Fibroblast of skin of right biceps (primary cell): Measurements from ENCODE around the gene KCNH5.
A peak's percentile ranks its signal among the peaks of the same experiment; 100 is the strongest.

Experiments used
- DNase-seq: peaks from one replicate; pipeline ENCODE4 v3.0.0-alpha.2; 2013

The KCNH5 gene

DNA sequence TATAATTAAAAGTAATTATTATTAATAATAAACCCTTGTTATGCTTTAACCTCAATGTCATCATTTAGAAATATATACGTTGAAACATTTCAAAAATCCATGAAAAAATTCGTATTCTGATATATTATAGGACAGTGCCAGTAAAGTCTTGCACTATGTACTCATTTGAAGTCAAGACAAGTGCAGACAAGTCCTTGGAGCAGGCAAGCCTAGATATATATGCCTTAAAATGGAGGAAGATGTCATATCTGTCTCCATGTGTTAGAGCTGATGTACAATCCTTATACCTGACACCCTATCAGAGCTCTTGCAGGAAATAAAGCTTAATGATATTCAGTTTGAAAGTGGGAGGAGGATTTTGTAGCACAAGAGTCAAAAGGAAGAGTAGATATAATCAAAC is 310.4 kb downstream of the KCNH5 start:
- no peak for DNase-seq

DNA sequence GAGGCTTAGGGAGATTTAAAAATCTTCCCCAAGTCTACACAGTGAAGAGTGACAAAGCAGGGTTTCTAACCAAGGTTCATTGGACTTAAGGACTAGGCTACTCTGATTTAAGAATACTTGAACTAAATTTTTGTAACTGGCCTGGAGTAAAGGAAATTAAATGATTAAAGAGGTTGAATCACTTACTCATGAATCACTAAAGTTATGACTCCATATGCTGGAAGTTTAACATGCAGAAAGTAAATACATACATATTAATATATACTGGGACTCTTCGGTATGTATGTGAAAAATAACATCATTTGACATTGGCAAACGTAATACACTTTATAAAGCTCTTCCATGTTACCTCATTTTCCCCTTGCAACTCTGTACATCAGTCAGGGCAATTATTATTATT is 322.9 kb downstream of the KCNH5 start:
- no peak for DNase-seq

DNA sequence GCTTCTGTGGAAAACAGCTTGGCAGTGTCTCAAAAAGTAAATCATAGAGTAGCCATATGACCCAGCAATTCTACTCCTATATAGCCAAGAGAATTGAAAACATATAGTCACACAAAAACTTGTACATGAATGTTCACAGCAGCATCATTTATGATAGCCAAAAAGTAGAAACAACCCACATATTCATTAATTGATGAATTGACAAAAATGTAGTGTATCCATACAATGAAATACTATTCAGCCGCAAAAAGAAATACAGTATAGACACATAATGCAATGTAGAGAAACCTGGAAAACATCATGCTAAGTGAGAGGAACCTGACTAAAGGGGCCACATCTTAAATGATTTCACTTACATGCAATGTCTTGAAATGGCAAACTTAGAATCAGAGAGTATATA is 326.6 kb downstream of the KCNH5 start:
- no peak for DNase-seq

DNA sequence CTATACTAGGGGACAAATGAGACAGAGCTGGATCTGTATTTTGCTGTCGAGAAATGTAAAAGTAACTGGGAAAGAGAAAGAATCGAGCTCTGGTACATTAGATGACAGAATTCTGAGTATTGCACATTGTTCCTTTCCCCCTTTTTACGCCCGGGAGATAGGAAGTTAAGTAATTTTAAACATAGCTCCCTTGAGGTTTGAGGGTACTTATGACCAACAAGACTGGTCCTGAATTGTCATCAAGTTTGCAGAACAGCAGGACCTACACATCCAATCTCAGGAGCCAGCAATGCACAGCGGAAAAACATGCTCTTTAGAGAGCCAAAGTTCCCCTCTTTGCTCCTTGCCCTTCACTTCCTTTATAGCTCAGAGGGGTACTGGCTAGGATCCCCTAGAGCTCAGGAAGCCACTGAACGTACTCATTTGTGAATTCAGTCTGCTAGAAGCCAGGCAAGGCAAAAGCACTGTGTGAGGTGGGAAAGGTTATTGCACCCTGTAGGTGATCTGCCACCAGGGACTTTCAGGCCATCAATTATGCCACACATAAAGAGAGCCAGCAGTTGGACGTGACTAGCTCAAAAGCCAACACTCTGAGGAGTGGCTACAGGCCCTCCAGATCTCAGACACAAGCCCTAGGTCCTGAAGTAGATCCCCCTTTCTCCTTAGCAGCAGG is 333.8 kb downstream of the KCNH5 start:
- DNase-seq = no peak

DNA sequence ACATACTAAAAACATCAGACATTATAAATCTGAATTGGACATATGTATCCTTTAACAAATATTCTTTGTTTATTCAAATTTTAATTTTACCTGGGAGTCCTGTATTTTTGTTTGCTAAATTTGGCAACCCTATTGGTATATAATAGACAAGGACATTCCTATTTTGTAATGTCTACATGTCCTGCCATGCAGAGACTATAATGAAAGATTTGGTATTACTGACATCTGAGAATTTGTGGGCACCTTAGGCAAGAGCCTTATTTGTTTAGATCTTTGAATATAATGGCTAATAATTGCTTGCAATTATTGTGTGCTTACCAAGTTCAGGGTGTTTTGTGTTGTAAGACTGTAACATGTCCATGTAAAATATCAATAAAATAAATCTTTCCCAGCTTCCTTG is 334.4 kb downstream of the KCNH5 start:
- no peak for DNase-seq

DNA sequence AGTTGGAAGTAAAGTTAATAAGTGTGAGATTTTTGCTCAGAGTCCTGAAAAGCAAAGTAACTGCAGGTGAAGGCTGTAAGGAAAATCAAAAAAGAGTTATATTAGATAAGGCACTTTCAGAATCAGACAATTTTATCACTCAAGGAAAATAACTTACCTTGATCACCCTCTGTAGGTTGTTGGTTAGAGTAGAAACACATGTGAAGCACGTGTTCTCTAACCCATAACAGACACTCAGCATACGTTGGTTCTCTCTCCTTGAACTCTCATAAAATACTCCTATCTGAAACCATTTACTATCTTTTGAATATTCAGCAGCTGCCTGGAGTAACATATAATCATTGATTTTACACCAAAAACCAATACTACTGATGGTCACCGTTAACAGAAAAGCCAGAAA is 335.5 kb downstream of the KCNH5 start:
- DNase-seq = no peak

DNA sequence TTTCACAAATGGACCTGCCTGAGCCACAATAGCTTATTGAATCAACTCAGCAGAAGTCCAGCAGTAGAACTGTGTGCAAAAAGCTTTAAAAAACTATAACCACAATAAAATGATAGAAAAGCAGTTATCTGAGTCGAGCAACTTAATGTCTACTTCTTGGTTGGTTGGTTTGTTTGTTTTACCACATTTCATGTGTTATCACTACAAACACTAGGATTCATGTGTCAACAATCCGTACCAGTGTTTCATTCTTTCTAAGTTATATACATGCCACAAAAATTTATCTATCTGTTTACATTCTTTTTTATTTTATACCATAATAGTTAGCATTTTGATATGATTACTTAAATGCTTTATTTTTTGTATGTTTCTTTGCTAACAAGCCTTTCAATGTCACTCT is 339.0 kb downstream of the KCNH5 start:
- DNase-seq = no peak

DNA sequence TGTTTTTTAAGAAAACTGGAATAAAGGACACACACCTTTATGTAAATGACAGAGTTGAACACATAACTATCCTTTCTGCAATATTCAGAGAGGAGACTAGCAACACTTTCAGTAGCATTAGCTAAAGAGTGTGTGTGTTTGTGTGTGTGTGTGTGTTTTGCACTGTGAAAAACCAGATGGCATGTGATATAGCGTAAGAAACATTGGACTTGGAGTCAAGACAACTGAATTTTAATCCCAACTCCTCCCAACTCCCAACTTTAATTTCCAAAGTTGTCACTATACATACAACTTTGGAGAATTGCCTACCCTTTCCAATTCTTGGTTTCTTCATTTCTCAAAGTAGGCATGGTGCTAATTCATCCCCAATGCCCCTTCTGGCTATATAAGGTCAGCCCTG is 347.8 kb downstream of the KCNH5 start:
- DNase-seq = no peak

DNA sequence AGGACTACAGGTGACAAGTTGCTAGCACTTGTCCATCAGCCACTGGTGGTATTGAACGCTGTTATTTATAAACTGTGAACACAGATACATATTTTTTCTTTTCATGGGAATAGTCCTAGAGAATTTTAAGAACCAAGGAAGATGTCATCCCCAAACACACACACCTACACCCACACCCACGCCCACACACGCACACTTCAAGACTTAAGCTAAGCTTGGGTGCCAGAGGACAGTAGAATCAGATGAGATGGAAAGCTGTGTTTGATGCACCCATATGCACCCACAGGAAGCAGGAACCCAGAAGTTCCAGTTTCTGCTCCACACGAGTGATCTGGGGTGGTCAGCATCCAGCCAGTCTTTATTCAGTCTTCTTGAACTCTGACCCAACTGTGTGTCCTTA is 348.3 kb downstream of the KCNH5 start:
- no peak for DNase-seq

DNA sequence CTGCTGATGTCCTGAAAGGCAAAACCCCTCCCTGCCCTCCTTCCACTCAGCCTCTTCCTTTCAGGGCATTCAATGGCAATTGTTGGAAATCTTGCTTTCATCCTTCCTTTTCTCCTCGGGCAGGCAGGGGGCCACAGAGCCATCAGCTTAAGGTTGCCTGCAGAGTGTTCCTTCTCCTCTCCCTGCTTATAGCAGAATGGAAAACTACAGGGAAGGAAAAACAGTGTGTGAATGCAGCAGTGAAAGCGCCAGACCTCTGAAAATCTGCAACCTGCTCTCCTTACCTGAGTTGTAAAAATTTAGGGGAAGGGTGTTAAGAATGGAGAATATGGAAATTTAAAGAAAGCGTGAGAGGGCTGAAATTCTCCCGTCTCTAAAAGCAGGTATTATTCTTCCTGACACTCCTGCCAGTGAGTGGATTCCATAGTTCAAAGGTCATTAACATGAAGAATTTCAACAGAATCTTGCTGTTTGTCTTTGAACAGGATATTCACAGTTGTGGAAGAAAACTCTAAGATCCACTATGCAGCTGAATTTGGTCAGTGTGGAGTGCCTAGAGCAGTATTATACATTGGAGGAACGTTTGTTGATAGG is 348.8 kb downstream of the KCNH5 start:
- DNase-seq = no peak

DNA sequence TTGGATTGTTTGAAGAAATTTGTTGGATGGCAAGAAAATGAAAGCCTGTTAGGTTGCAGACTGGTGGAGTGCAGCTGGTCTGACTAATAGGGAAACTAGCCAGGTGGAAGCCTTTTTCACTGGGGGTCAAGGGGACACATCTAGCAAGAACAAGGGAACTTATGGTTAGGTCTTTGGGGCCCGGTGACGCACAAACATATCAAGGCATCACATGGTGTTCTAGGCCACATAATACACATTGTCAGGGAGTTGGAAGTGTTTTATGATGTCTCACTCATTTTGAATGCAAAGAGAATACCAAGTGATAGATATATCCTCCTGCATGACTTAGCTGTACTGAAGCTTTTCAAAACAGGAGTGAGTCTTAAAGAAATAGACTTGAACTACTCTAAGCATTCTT is 351.2 kb downstream of the KCNH5 start:
- peak; percentile 27 for DNase-seq

DNA sequence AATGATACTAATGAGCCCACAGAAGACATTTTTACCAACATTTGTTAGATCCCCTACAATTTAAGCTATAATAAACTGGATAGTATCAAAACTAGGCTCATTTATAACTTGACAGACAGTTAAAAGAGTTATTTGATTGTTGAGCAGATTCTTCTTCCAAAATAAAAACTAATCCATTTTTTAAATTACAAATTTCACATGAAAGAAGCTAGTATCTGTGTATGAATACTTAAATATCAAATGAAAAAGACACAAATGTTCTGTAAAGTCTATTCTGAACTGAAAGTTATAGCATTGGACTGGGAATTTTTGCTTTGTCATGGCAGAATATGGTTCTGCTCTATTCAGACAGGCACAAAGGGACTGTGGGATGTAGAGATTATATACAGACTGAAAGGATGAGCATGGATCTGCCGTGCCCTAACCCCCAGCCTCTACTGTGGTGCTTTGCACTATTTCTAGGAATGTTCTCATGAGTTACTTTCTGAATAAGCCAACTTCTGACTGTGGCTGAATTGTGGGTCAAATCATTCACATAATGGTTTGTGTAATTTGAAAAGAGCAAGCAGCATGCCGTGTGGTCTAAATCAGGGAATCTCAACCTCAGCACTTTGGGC is 352.7 kb downstream of the KCNH5 start:
- no peak for DNase-seq

DNA sequence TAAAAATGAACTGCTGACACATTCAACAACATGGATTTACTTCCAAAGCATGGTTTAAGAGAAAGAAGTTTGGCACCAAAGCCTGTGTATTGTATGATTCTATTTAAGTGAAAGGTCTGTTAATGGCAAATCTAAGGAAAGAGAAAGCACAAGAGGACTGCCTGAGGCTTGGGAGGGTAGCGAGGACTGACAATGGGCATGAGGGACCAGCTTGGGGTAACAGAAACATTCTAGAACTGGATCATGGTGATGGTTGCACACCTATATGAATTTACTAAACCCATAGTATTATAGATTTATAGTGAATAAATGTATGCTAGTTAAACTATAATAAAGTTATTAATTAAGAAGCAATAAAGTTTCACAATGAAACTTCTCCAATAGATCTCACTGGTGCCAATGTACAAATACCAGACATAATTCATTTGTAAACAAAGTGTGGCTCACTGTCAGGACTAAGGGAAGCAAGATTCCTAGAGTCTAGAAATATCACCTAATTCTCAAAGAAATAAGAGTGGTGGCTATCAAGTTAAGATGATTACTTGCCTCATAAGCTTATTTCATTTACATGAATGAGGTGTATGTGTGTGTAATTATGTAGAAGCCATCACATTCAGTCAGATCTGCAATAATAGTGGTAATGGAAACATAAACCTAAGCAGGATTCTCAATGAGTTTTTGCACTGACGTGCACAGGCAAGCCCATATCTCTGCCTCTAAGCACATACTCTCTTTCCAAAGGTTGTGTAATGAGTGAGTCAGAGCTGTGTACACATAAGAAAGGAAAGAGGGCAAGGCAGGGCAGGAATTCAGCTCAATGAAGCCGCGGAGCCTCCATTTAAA is 353.4 kb downstream of the KCNH5 start:
- peak; percentile 61 for DNase-seq

DNA sequence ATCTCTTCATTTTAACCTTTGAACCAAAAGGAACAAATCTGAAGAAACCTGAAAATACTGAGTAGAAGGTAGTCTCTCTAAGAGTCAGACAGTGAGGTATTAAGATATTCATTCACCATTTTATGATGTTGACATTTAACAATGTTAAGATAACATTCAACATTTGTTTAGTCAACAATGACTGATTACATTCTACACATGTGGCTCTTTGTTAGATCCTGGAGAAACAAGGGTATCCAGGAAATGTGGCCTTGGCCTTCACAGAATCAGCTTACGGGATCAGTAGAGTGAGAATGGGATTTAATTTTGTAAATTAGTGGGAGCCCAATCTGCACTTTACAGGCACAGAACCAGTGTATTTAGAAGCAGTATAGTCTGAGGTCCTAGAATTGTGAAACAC is 355.5 kb downstream of the KCNH5 start:
- DNase-seq = no peak

DNA sequence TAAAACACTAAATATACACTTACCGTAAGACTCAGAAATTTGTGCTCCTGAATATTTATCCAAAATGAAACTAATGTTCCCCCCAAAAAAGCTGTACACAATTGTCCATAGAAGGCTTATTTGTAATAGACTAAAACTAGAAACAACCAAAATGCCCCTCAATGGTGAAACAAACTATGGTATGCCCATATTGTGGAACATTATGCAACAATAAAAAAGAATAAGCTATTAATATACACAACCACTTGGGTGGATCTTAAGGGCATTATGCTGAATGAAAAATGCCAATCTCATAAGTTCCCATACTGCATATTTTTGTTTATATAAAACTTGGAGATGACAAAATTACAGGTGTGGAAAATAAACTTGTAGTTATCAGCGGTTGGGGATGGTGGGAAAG is 357.4 kb downstream of the KCNH5 start:
- no peak for DNase-seq

DNA sequence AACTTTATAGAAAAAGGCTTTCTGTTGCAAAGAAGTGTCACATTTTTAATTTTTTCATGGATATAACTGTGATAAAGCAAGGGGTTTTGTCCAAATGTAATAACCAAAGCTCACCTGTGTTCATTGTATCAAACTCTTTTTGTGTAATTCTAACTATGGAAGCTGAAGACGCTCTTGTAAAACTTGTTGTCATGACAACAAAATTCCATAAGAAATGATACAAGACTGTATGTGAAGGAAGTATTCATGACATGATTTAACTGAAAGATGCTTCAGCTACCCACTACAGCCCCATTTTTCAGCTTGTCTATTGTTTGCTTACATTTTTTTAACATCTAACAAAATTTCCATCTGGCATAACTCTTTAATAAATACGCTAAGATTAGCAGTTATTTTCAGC is 360.9 kb downstream of the KCNH5 start:
- no peak for DNase-seq

DNA sequence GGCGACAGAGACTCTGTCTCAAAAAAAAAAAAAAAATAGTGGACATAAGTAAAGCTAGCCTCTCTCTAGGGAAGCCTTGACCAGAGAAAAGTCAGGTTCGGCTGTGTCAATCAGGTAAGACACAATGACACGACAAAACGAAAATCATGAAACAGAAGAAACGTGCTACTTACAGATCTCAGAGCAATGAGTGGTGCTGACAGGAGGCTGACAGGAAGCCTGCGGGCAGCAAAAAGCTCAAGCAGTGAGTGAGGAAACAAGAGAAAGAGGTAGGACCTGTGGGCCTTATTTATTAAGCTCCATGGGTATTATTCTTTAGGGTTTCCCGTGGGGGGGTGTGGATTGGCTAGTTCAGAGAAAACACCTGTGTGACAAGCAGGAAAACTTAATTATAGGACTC is 363.1 kb downstream of the KCNH5 start:
- DNase-seq = no peak

DNA sequence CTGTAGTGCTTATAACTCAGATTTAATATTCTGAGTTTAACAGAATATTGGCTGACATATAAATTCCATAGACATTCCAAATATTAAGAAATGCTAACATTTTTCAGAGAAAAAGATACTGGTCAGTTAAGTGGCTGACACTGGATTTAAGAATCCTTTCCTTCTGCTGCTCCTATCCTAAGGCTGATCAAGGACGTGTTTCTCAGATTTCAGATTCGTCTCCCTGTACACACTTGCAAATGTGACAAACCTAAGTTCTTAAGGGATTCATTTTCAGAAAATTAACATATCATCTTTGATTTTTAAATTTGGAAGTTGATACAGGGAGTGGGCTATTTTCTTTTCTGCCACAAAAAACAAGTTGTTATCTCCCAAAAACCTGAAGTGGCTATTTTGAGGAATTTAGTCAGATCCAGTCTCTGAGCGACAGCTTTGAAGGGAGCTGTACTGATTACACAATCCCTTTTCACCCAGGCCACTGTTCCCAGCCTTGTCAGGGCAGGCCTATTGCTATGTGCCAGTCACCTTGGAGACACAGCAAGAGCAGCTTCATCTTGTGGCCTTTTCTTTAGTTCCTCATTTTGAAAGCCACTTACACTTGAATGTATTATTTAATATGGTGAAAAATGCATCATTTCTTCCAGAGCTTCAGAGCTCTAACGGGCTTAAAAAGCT is 370.6 kb downstream of the KCNH5 start:
- no peak for DNase-seq

DNA sequence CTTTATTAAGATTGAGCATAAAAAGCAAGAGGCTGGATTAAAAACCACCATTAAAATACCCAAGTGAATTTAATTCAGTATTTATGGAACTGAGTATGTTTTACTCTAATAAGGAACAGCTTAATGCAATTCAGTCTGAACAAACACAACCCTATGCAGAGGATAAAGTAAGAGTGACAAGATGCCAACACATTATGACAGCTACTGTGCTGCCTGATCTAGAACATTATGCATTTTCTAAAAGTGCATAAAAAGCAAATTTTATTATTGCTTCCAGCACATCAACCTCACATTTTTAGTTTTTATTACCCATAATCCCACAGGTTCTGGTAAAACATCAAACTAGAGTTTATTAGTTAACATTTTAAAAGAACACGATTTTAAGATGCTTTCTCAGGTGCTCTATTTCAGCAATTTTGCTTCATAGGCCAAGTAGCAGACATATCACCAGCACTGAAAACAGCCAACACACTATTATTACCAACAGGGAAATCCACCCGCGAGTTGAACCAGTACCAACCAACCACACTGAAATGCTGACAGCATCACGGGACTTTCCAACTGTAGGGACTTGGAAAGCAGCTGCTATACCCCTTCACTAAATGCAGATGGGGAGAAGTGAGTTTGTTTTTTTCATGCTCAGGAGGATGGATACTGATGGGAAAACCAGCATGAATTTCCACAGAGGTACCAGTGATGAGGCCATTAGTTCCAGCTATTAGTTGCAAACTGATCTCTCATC is 372.1 kb downstream of the KCNH5 start:
- no peak for DNase-seq

DNA sequence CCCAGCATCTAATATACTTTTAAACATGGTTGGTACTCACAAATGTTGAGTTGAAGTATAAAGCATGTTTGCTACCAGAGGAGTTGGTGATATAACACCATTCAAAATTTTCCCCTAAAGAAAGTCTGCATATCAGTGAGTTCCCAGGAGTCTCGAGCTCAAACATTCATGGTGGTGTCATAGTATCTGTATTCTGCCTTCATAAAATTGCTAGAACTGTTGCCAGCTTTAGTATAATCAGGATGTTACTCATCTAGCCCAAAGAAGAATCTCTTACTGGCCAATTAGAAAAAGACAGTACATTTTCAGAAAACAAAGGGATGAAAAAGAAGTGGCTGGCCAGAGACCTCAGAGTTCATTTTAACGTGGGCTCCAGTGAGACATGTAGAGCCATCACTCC is 374.7 kb downstream of the KCNH5 start:
- peak; percentile 0 for DNase-seq

DNA sequence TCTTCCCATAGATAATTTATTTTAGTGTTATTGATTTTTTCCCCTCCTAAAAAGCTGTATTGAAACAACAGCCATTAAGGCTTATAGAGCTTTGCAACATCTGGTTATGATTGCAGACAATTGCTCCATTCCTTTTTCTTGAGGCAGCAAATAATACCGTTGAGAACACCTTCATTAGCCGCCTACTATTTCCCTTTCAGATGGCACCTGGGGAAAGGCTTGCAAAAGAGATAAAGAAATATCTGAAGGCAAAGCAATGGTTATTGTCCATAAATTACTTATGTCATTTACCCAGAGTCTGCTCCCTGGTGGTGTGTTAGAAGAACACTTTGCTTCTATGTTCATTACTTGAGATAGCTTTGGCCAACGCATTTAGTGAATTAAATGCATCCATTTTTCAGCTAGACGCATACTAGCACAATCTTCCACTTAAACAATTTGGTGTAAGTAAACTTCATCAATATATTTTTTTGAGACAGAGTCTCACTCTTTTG is 377.8 kb downstream of the KCNH5 start:
- no peak for DNase-seq

DNA sequence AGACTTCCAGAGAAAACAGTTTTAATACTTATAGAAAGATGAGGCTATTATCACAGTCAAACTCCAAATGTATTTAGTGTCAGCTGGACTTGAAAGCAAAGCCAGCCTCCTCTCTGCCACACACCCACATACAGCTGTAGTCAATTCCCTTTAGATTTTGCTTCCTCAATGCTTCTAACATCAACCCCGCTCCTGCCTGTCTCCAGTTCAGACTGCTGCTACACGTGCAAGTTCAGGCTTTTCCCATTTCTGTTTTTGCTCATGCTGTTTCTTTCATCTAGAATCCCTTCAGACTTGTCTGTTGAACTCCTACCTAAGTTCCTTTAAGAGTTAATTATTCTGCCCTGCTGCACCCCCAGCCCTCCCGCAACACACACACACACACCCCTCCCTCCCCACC is 380.0 kb downstream of the KCNH5 start:
- no peak for DNase-seq
